K562 treated with DMSO at 1 percent for 48 hours (cell line): ENCODE measurements around the gene CTNND1. TPM values are rescaled to one million over a fixed set of nuclear protein-coding genes. Genes with fewer than 3 reads are reported as not detected.

Experiments used
- total RNA-seq: library from RNA; unstranded; fragments of 300-600 nt; gene quantifications from 2 replicates; pipeline ENCODE4 v1.2.3, GENCODE V29; 2022; ENCODE audit warnings: low replicate concordance; ENCODE audit errors: extremely low read depth

CTNND1 gene, protein sequence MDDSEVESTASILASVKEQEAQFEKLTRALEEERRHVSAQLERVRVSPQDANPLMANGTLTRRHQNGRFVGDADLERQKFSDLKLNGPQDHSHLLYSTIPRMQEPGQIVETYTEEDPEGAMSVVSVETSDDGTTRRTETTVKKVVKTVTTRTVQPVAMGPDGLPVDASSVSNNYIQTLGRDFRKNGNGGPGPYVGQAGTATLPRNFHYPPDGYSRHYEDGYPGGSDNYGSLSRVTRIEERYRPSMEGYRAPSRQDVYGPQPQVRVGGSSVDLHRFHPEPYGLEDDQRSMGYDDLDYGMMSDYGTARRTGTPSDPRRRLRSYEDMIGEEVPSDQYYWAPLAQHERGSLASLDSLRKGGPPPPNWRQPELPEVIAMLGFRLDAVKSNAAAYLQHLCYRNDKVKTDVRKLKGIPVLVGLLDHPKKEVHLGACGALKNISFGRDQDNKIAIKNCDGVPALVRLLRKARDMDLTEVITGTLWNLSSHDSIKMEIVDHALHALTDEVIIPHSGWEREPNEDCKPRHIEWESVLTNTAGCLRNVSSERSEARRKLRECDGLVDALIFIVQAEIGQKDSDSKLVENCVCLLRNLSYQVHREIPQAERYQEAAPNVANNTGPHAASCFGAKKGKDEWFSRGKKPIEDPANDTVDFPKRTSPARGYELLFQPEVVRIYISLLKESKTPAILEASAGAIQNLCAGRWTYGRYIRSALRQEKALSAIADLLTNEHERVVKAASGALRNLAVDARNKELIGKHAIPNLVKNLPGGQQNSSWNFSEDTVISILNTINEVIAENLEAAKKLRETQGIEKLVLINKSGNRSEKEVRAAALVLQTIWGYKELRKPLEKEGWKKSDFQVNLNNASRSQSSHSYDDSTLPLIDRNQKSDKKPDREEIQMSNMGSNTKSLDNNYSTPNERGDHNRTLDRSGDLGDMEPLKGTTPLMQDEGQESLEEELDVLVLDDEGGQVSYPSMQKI
- not detected in 2 replicates for total RNA-seq

DNA sequence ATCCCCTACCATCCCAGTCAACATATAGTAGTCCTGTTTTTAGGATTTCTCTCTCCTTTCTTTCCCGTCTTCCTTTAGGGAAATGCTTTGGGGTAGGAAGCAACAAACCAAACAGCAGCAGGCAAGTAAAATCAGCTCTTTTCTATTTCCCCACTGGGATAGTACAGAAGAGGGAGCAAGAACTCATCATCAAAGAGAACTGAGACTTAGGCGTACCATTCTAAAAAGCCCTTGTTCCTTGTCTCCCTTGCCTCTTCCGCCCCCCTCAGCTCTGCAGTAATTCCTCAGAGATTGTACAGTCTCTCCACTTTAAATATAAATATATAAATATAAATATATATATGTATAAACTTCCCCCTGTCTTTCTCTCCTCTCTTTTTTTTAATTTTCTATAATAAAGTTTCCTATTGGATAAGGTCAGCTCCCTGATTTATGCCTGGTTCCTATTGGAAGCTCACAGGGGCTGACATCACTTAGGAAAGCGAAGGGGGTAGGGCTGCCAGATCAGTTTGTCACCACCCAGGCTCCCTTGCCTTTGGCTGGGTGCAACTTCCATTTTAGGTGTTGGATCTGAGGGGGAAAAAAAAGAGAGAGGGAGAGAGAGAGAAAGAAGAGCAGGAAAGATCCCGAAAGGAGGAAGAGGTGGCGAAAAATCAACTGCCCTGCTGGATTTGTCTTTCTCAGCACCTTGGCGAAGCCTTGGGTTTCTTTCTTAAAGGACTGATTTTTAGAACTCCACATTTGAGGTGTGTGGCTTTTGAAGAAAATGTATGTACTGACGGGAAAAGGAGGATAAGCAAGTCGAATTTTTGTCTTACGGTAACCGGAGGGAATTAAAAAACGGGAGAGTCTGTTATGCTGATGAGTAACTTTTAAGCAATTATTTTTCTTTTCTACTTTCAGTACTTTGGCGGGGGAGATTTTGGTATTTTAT lies at the start of gene CTNND1:
TSS of gene CTNND1 (plus strand) at position 502 of the 934 bp plus-strand sequence. CDS start 29,677 bp downstream, outside the sequence.

DNA sequence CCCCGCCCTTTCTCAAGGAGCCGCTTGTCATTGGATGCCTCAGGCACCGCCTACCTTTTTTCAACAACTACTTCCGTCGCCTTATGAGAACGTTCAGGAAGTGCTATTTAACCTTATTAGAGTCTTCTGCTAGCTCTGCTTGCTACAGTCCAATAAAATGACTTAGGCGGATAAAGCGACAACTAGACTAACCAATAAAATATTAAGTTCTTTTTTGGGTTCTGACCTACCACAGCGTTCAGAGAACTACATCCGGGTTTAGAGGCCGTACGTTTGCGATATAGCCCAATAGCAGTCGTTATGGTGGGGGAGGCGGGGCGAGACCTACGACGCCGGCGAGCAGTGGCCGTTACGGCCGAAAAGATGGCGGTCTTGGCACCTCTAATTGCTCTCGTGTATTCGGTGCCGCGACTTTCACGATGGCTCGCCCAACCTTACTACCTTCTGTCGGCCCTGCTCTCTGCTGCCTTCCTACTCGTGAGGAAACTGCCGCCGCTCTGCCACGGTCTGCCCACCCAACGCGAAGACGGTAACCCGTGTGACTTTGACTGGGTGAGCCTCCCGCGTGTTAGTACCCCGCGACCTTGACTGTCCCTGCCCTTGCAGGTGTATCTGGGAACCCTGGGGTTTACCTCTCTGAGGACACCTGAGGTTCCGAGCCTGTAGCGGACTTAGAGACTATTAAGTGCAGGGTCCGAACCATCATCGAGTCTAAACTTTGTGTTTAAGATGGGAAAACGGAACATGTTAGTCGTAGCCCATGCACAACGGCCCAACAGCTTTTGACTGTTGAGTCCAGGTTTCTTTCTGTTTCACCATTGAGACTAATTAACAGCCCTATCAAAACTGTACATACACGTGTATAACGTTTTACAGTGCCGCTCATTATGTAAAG lies 49.1 kb upstream of the CTNND1 start, which contains the start of gene TMX2:
TSS of gene TMX2 (plus strand) at position 338 of the 895 bp plus-strand sequence. CDS start at position 364, 26 bp downstream.

DNA sequence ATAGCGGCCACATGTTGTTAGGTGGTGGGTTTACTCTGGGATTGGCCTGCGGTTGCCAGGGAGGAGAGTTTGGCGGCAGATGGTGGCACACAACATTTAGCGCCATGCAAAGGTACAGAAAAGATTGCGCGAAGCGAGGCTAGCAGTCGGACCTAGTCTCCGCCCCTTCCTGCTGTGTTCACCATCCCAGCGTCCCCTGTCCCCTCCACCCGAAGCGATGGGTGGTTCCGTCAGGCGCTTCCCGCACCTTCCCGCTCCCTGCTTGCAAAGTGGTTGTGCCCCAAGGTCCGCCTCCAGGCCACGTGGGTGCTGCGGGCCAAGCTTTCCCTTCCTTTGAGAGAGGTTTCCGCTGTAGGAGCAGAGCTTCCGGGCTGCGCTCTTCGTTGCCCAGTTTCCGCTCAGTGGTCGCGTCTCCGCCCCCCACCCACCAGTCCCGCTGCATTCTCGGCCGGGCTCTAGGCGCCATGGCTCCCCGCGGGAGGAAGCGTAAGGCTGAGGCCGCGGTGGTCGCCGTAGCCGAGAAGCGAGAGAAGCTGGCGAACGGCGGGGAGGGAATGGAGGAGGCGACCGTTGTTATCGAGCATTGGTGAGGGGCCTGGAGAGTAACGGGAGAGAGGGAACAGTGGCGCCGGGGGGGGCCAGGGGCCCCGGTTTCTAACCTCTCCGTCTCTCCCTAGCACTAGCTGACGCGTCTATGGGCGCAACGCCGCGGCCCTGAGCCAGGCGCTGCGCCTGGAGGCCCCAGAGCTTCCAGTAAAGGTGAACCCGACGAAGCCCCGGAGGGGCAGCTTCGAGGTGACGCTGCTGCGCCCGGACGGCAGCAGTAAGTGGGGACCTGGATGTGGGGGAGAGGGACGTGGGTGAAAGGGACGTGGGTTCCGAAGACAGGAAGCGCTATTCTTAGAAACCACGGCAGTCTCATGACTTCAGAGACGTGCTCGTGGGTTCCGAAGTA lies 20.2 kb upstream of the CTNND1 start, which contains the start of gene SELENOH:
TSS of gene SELENOH (plus strand) at position 360 of the 955 bp plus-strand sequence. CDS start at position 465, 105 bp downstream.

DNA sequence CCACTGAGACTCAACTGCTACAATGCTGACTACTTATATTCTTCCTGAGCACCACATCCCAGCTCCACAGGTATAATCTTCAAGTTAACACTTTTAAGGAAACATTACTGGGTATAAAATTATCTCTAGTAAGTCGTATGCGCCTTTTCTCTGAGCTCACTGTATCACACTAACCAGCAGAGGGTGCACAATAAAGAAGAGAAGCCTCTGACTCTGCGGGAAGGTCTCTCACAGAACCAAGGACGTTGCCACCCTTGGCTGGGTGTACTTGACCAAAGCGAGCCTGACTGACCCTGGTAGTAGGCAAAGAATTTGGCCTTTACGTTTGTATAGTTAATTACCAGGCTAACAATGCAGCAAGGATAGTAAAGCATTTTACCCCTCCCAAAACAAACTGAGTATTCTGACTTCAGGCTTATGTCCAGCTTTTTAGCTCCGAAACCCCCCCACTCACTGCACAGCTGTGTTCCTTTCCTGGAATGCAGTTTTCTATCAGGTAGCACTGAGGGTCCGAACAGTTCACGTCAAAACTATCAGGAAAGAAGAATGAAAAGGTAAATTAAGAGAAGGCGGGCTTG lies 9.8 kb upstream of the CTNND1 start, which contains the start of gene BTBD18:
TSS of gene BTBD18 (minus strand) at position 144 of the 578 bp plus-strand sequence. CDS start 631 bp downstream, outside the sequence.

Other genes starting within 250 kb of the CTNND1 start
- not detected in 2 replicates for gene SLC43A1, start 246.1 kb upstream of the CTNND1 start, total RNA-seq
- not detected in 2 replicates for gene TIMM10, start 231.0 kb upstream of the CTNND1 start, total RNA-seq
- gene SMTNL1, start 224.2 kb upstream of the CTNND1 start, total RNA-seq = not detected in 2 replicates
- gene UBE2L6, start 194.1 kb upstream of the CTNND1 start, total RNA-seq = not detected in 2 replicates
- gene SERPING1, start 164.1 kb upstream of the CTNND1 start, total RNA-seq = not detected in 2 replicates
- gene YPEL4, start 111.9 kb upstream of the CTNND1 start, total RNA-seq = not detected in 2 replicates
- gene CLP1, start 104.0 kb upstream of the CTNND1 start, total RNA-seq = not detected in 2 replicates
- gene ZDHHC5, start 93.7 kb upstream of the CTNND1 start, total RNA-seq = not detected in 2 replicates
- not detected in 2 replicates for gene MED19, start 49.6 kb upstream of the CTNND1 start, total RNA-seq
- not detected in 2 replicates for gene TMX2, start 49.2 kb upstream of the CTNND1 start, total RNA-seq
- gene SELENOH, start 20.3 kb upstream of the CTNND1 start, total RNA-seq = not detected in 2 replicates
- not detected in 2 replicates for gene BTBD18, start 10.0 kb upstream of the CTNND1 start, total RNA-seq